Choroid plexus epithelial cell (primary cell): ENCODE results near the gene ZFAND6.
"Not testable (repeated sequence)": the region's sequence is repeated elsewhere in the genome, so short reads cannot be mapped to it uniquely, and the experiment has no call there.

Source experiments
- DNase-seq: peaks from one replicate; pipeline ENCODE4 v3.0.0-alpha.2; 2010; ENCODE audit warnings: low read depth
- H3K4me3 ChIP-seq: 2 replicates; pipeline ENCODE4 v1.5.1; 2011; ENCODE audit warnings: low read depth, mild to moderate bottlenecking, control low read depth, low read length, moderate library complexity
- CTCF ChIP-seq: conservative IDR thresholded peaks from 2 replicates; pipeline ENCODE4 v1.5.1; 2011; ENCODE audit warnings: low read depth, mild to moderate bottlenecking, control low read depth, inconsistent platforms, low read length, moderate library complexity

The ZFAND6 gene

GRCh38 chr15:80019168-80019745 lies 40.2 kb upstream of the ZFAND6 start:
- no peak for DNase-seq
- H3K4me3 ChIP-seq: no peak overlapping the region
- no peak for TF ChIP-seq CTCF

- H3K4me3 ChIP-seq, DNase-seq: not testable (repeated sequence)
These were observed 39.3 kb upstream of the ZFAND6 start for GRCh38 chr15:80020149-80020548.

DNA sequence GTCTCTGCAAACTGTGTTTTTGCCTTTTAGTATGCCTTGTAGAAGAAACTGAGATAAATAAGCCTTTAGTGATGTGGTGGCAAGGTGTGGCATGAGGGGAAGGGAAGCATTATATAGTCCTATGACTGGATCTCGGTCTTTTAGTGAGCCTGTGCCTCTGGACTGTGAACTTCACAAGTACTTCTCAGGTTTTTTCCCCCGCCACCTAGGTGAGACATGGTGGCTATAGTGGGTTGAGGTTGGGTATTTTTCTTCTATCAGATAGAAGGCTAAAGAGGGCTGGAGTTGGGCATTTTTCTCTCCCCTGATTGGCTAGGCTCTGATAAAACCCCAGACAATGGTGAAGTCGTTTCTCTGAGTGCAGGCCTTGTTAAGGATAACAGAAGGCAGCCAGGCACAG lies 38.7 kb upstream of the ZFAND6 start:
- no peak for DNase-seq
- H3K4me3 ChIP-seq: no peak overlapping the region
- TF ChIP-seq CTCF: no peak

- no peak for TF ChIP-seq CTCF
- H3K4me3 ChIP-seq: no peak overlapping the region
- DNase-seq: no peak
These were observed 33.2 kb upstream of the ZFAND6 start for GRCh38 chr15:80026310-80026709.

GRCh38 chr15:80026754-80027153 lies 32.7 kb upstream of the ZFAND6 start:
- H3K4me3 ChIP-seq: no peak overlapping the region
- TF ChIP-seq CTCF: no peak
- DNase-seq: no peak

GRCh38 chr15:80028937-80029336 lies 30.5 kb upstream of the ZFAND6 start:
- H3K4me3 ChIP-seq: no peak overlapping the region
- DNase-seq: no peak
- TF ChIP-seq CTCF: no peak

DNA sequence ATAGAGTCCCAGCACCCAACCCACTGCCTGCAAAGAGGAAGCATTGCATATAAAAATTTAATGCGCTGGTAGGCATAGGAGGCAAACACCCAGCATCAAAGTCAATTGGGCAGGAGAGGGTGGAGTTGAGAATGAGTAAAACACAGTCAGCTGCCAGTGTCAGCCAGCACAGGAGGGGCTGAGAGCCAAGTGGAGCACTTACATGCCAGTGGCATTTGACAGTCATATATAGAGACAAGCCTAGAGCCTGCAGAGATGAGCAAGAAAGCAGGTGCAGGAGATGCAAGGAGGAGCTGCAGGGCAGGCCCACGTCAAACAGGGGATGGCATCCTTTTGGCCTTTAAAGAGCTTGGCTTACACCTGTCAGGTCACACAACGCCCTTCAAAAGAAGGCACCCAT lies 27.6 kb upstream of the ZFAND6 start:
- no peak for TF ChIP-seq CTCF
- no peak for DNase-seq
- H3K4me3 ChIP-seq: no peak overlapping the region
